ENCODE results near the gene MAST4.

Gene MAST4

GRCh38 chr5:67082941-67083340 lies 486.7 kb downstream of the MAST4 start:
- FAIRE-seq, result no peak
- DNase-seq (ENCODE audit: extremely low spot score, insufficient read length, low read depth), result no peak

- no peak for DNase-seq (ENCODE audit: extremely low spot score, insufficient read length, low read depth)
- no peak for FAIRE-seq
These were observed 489.4 kb downstream of the MAST4 start for GRCh38 chr5:67085616-67086015.

- DNase-seq (ENCODE audit: extremely low spot score, insufficient read length, low read depth) (no peak), FAIRE-seq (no peak)
These were observed 493.1 kb downstream of the MAST4 start for GRCh38 chr5:67089200-67089725.

- DNase-seq (ENCODE audit: extremely low spot score, insufficient read length, low read depth) (no peak), FAIRE-seq (no peak)
These were observed 493.8 kb downstream of the MAST4 start for GRCh38 chr5:67090040-67090439.

GRCh38 chr5:67090593-67090992 lies 494.4 kb downstream of the MAST4 start:
- DNase-seq (ENCODE audit: extremely low spot score, insufficient read length, low read depth) (no peak), FAIRE-seq (no peak)

- no peak for DNase-seq (ENCODE audit: extremely low spot score, insufficient read length, low read depth)
- FAIRE-seq, result no peak
These were observed 496.3 kb downstream of the MAST4 start for GRCh38 chr5:67092535-67092934.

- DNase-seq (ENCODE audit: extremely low spot score, insufficient read length, low read depth) (no peak), FAIRE-seq (no peak)
These were observed 497.1 kb downstream of the MAST4 start for GRCh38 chr5:67093279-67093678.

GRCh38 chr5:67094476-67095300 lies 498.5 kb downstream of the MAST4 start:
- DNase-seq (ENCODE audit: extremely low spot score, insufficient read length, low read depth) (no peak), FAIRE-seq (no peak)

GRCh38 chr5:67095346-67096171 lies 499.4 kb downstream of the MAST4 start:
- DNase-seq (ENCODE audit: extremely low spot score, insufficient read length, low read depth) (no peak), FAIRE-seq (no peak)

- FAIRE-seq (no peak), DNase-seq (ENCODE audit: extremely low spot score, insufficient read length, low read depth) (no peak)
These were observed 502.5 kb downstream of the MAST4 start for GRCh38 chr5:67098656-67099055.

- FAIRE-seq, result no peak
- no peak for DNase-seq (ENCODE audit: extremely low spot score, insufficient read length, low read depth)
These were observed 504.1 kb downstream of the MAST4 start for GRCh38 chr5:67100301-67100700.

- FAIRE-seq (no peak), DNase-seq (ENCODE audit: extremely low spot score, insufficient read length, low read depth) (no peak)
These were observed 506.5 kb downstream of the MAST4 start for GRCh38 chr5:67102708-67103107.

GRCh38 chr5:67104859-67105258 lies 508.7 kb downstream of the MAST4 start:
- DNase-seq (ENCODE audit: extremely low spot score, insufficient read length, low read depth) (no peak), FAIRE-seq (no peak)

- DNase-seq (ENCODE audit: extremely low spot score, insufficient read length, low read depth), result no peak
- no peak for FAIRE-seq
These were observed 509.1 kb downstream of the MAST4 start for GRCh38 chr5:67105270-67105669.

GRCh38 chr5:67106626-67107342 lies 510.6 kb downstream of the MAST4 start:
- no peak for FAIRE-seq
- no peak for DNase-seq (ENCODE audit: extremely low spot score, insufficient read length, low read depth)

- FAIRE-seq (no peak), DNase-seq (ENCODE audit: extremely low spot score, insufficient read length, low read depth) (no peak)
These were observed 515.6 kb downstream of the MAST4 start for GRCh38 chr5:67111779-67112178.

GRCh38 chr5:67115246-67115645 lies 519.1 kb downstream of the MAST4 start:
- no peak for DNase-seq (ENCODE audit: extremely low spot score, insufficient read length, low read depth)
- no peak for FAIRE-seq

GRCh38 chr5:67115817-67116216 lies 519.6 kb downstream of the MAST4 start:
- DNase-seq (ENCODE audit: extremely low spot score, insufficient read length, low read depth), result no peak
- FAIRE-seq, result no peak

- DNase-seq (ENCODE audit: extremely low spot score, insufficient read length, low read depth), result no peak
These were observed 521.9 kb downstream of the MAST4 start for GRCh38 chr5:67118050-67118620.

GRCh38 chr5:67119010-67119409 lies 522.8 kb downstream of the MAST4 start:
- DNase-seq (ENCODE audit: extremely low spot score, insufficient read length, low read depth) (no peak), FAIRE-seq (no peak)

More at GRCh38 chr5:67118050-67118620, 521.9 kb downstream of the MAST4 start:
- FAIRE-seq, result no peak
